NCI-H1092 (cell line): ENCODE results near the gene PARP1.

Source experiments
- DNase-seq: peaks from one replicate; lab custom pipeline; 2025; lab: John Stamatoyannopoulos, UW

The PARP1 gene

GRCh38 chr1:226376300-226376699 is 31.6 kb downstream of the PARP1 start:
- DNase-seq: no peak

- no peak for DNase-seq
Measured at GRCh38 chr1:226373376-226373775, 34.5 kb downstream of the PARP1 start.

DNA sequence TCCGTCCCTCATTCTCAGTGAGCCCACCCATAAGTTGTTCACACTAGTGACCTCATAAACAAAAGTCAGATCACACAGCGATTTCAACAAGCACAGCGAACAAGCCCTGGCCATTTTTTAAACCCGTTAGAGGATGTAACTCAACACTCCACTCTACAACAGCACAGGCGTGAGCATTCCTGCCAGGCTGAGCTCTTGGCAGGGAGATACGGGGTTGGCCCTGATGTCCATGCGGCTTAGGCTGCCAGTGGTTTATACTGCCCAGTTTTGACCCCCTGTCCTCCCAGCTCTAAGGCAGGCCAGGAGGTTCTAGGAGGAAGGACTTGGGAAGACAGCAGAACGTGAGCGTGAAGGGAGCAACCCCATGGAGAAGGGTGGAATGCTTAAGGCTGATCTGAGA is 35.0 kb downstream of the PARP1 start:
- DNase-seq: no peak

- no peak for DNase-seq
Measured at GRCh38 chr1:226371866-226372490, 35.9 kb downstream of the PARP1 start.

DNA sequence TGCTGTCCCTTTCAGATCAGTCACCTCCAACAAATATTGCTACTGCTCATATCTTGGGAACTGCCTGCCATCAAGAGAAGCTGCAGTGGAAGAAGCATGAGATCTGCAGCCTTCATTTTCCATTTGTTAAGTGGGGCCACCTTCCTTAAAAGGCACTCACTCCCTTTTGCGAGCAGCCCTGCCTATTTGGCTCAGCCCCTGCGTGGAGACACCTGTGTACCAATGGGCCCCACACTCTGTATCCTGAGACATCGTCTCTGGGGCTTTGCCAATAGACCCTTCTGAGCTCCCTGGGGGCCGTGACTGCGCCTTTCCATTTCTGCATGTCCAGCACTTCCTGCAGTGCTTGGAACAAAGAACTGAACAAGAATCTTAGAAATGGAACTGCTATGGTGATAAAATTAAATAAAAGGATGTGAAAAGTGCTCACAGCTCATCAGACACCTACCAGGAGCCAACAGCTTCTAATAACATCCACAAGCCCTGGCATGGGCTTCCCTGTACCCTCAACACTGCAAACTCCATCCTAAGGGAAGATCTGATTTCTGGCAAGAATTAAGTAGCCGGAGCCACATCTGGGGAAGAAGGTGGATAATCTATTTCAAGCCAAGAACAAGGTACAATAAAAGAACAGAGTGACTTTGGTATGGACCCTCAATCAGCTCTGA is 36.7 kb downstream of the PARP1 start:
- DNase-seq: no peak

- no peak for DNase-seq
Measured at GRCh38 chr1:226370144-226370923, 37.6 kb downstream of the PARP1 start.

GRCh38 chr1:226369110-226369509 is 38.8 kb downstream of the PARP1 start:
- no peak for DNase-seq

- no peak for DNase-seq
Measured at GRCh38 chr1:226366290-226366689, 41.6 kb downstream of the PARP1 start.

- no peak for DNase-seq
Measured at GRCh38 chr1:226365831-226366231, 42.1 kb downstream of the PARP1 start.

DNA sequence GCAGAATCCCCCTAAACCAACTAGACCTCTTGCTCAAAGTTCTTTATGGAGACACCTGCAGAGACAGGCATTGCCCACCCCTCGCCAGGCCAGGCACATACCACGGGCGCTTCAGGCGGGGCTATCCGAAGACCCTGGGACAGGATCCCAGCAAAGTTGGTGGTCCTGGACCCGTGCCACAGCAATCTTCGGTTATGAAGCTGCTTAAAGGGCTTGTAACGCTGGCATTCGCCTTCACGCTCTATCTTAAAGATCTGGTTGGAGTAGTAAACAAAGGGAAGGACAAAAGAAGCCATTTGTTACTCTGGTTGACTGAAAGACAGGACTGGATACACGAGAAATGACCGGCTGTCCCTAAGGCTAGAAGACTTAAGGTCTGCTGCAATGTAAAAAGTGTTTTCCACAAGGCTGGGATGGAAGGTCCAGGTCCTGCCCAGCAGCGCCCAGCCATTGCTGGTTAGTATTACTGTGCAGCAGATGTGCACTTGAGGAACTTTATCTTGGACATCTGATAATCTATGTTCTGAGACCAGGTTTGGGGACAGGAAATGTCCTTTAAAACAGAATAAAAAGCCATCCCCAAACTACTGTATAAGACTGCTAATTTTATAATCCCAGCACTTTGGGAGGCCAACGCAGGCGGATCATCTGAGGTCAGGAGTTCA is 42.9 kb downstream of the PARP1 start:
- no peak for DNase-seq

- no peak for DNase-seq
Measured at GRCh38 chr1:226364514-226364899, 43.4 kb downstream of the PARP1 start.

GRCh38 chr1:226363801-226364513 is 43.9 kb downstream of the PARP1 start:
- DNase-seq: no peak

- DNase-seq: no peak
Measured at GRCh38 chr1:226362891-226363447, 44.9 kb downstream of the PARP1 start.

DNA sequence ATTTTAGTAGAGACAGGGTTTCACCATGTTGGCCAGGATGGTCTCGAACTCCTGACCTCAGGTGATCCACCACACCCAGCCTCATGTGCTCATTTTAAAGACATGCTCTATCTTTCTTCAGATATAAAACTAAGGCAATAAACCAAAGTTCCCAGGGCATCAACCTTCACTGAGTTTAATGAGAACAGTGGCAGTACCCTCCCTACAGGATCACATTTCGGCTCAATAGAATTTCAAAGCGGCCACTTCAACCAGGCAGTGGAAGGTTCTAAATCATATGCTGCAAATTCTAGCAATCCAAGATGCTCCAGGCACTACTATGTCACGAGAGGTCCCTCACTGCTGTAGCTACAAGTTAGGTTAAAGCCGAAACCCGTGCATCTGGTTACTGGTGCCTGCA is 45.5 kb downstream of the PARP1 start:
- no peak for DNase-seq

DNA sequence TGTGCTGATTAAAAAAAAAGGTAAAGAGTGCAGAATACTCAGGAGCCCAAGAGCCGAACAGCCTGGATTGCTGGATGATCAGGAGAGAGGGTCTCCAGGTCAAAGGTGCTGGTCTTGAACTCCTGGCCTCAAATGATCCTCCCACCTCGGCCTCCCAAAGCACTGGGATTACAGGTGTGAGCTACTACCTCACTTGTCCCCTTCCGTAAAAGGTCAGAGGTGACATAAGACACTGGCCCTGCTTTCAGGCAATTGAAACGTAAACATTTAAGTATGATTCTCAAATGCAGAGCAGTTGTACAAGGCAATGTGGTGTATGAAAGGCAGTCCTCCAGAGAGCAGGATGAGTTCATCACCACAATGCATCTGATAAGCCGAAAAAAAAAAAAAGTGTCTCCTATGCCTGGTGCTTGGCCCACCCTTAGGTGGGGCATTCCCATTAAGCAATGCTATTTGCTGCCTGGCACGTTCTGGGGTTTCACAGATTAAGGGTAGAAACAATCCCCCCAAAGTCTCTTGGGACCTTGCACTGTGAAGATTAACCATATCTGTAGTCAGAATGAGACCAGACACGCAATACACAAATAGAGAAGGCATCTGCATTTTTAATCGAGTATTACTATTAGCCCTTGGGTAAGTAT is 47.7 kb downstream of the PARP1 start:
- no peak for DNase-seq

DNA sequence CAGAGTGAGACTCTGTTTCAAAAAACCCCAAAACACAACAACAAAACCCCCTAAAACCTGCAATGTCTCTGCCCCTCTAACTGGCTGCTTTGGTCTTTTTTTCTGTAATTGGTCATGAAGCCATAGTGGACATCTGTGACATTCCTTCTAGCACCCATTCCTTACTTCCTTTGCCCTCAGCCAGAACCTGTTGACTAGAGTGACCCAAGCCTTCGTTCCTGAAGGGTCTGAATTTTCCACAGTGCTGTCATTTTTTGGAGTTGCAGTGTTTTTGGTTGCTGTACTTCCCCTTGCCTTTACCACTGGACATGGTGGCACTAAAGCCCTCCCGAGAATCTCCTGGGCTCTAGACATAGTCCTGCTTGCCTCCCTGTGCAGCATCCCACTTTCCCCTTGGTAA is 50.5 kb downstream of the PARP1 start:
- no peak for DNase-seq

DNA sequence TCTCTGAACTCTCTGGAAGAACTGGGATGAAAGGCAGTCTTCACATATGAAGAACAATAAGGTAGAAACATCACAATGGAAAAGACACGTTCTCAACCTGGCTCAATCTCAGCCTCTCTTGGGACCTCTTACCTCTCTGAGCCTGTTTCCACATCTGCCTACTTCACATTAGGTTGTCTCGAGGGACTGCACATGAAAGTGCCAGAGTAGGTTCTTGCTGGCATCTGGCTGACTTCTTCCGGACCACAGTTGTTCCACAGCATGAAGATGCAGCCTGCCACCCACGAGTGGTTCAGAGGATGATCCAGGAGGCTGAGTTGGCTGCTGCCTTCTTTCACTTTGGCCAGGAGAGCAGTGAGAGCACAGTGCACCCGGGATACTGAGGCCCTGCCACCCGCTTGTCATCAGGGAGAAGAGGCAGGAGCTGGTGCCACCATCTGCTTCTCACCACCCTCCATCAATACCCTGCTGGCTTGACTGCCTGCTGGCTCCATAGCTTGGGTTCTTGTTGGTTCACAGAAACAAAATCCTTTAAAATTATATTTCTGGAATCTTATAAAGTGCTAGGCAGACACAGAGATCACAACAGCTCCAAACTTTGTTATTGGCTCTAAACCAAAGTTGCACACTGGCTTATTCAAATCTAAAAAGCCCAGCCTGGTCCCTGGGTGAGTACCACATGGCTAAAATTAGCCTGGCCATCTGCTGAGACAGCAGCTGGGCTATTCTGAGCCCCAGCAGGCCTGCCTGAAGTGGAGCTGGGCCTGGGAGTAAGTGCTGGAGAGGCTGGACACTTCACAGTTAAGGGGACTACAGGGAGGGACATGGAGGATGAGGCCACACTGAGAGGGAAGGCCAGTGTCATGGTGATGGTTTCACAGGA is 52.0 kb downstream of the PARP1 start:
- DNase-seq: no peak

DNA sequence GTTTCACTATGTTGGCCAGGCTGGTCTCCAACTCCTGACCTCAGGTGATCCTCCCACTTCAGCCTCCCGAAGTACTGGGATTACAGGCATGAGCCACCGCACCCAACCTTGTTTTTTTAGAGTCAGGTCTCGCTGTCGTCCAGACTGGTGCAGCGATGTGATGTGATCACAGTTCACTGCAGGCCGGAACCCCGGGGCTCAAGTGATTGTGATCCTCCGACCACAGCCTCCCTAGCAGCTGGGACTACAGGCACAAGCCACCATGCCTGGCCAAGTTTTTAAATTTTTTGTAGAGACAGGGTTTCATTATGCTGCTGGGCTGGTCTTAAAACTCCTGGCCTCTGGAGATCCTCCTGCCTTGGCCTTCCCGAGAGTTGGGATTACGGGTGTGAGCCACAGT is 52.9 kb downstream of the PARP1 start:
- DNase-seq: no peak

DNA sequence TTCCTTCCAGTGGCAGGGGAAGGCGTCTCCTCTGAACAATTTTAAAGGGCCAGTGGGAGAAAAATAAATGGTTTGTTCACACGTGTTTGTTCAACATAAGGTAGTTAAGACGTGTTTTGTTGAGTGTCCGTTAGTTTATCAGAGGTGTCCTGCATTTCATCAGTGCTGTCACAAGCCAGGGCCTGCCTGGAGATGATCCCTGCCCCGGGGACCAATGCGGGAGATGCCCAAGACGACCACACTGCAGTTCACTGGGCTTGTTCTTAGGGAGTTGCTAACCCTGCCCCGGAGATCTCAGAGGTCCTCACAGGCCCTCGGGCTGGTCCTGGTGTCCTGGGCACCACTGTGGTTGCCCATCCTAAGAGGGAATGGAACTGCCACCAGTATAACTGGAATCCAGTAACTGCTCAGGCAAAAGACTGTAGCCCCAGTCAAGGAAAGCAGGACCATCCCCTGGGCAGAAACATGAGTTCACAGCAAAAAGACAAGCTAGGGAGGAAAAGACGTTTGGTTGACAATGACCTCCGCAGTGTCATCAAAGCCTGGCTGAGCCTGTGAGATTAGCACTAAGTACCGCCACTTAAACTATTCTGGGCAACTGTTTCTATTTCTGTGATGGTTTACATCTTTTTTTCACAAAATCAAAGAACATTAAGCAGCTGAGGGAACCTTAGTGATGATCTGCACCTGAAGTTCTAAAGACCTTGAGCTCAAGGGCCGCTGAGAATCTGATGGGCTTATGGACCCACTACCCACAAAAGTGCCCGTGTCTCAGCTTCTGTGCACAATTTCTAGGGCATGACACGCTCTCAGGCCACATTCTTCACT is 54.0 kb downstream of the PARP1 start:
- no peak for DNase-seq
